Kidney capillary endothelial cell (primary cell): ENCODE results near the gene CGB8.
A peak's percentile ranks its signal among the peaks of the same experiment; 100 is the strongest.
"Not testable (repeated sequence)": the region's sequence is repeated elsewhere in the genome, so short reads cannot be mapped to it uniquely, and the experiment has no call there.

Experiments
- DNase-seq: peaks from one replicate; pipeline ENCODE4 v3.0.0-alpha.2; 2018; ENCODE audit warnings: low spot score

Gene CGB8

GRCh38 chr19:49030323-49030722, 18.6 kb downstream of the CGB8 start:
- not testable (repeated sequence) for DNase-seq

- not testable (repeated sequence) for DNase-seq
These were observed 19.2 kb downstream of the CGB8 start for GRCh38 chr19:49029749-49030148.

GRCh38 chr19:49028686-49029085, 20.2 kb downstream of the CGB8 start:
- not testable (repeated sequence) for DNase-seq

- not testable (repeated sequence) for DNase-seq
These were observed 23.3 kb downstream of the CGB8 start for GRCh38 chr19:49025599-49025998.

- not testable (repeated sequence) for DNase-seq
These were observed 23.8 kb downstream of the CGB8 start for GRCh38 chr19:49025088-49025487.

GRCh38 chr19:49024233-49024632, 24.7 kb downstream of the CGB8 start, which contains the start of gene CGB3:
Gene CGB3 (minus strand): TSS chr19:49024333. CDS start chr19:49023971, 362 bp downstream.
- DNase-seq: not testable (repeated sequence)

- DNase-seq: no peak
These were observed 26.8 kb downstream of the CGB8 start for GRCh38 chr19:49022116-49022515.

- DNase-seq: no peak
These were observed 27.7 kb downstream of the CGB8 start for GRCh38 chr19:49020931-49021895.

GRCh38 chr19:49020342-49020741, 28.6 kb downstream of the CGB8 start:
- no peak for DNase-seq

GRCh38 chr19:49019242-49019932, 29.5 kb downstream of the CGB8 start:
- DNase-seq: peak; percentile 30

GRCh38 chr19:49018388-49019241, 30.3 kb downstream of the CGB8 start:
- DNase-seq: peak; percentile 21

- peak; percentile 57 for DNase-seq
These were observed 31.1 kb downstream of the CGB8 start for GRCh38 chr19:49017666-49018351.

GRCh38 chr19:49017041-49017665, 31.8 kb downstream of the CGB8 start, which contains the start of gene LHB:
Gene LHB (minus strand): TSS chr19:49017091. CDS start chr19:49017081, 10 bp downstream.
- DNase-seq: no peak

- DNase-seq: no peak
These were observed 32.7 kb downstream of the CGB8 start for GRCh38 chr19:49016067-49016839.

GRCh38 chr19:49014870-49015255, 34.0 kb downstream of the CGB8 start:
- no peak for DNase-seq

- DNase-seq: no peak
These were observed 34.6 kb downstream of the CGB8 start for GRCh38 chr19:49014123-49014869.

GRCh38 chr19:49011194-49011593, 37.7 kb downstream of the CGB8 start:
- DNase-seq: no peak

GRCh38 chr19:49010453-49010852, 38.5 kb downstream of the CGB8 start:
- DNase-seq: no peak

GRCh38 chr19:49009828-49010227, 39.1 kb downstream of the CGB8 start:
- no peak for DNase-seq
